Stimulated activated CD4-positive, alpha-beta T cell treated with anti-CD3 and anti-CD28 coated beads, Interleukin-2, amount 100 ng/mL, for 48 hours (primary cell): ENCODE measurements around the gene TRAF4.
A peak's percentile ranks its signal among the peaks of the same experiment; 100 is the strongest.
"Not testable (repeated sequence)": the region's sequence is repeated elsewhere in the genome, so short reads cannot be mapped to it uniquely, and the experiment has no call there.

Experiments used
- DNase-seq, 2 donors: peaks; one replicate each; pipeline ENCODE4 v3.0.0-alpha.2; 2020

TRAF4 gene

GRCh38 chr17:28734712-28735241 lies 9.0 kb upstream of the TRAF4 start:
- DNase-seq, result no peak

GRCh38 chr17:28735242-28735722 lies 8.5 kb upstream of the TRAF4 start:
- DNase-seq, result no peak

DNA sequence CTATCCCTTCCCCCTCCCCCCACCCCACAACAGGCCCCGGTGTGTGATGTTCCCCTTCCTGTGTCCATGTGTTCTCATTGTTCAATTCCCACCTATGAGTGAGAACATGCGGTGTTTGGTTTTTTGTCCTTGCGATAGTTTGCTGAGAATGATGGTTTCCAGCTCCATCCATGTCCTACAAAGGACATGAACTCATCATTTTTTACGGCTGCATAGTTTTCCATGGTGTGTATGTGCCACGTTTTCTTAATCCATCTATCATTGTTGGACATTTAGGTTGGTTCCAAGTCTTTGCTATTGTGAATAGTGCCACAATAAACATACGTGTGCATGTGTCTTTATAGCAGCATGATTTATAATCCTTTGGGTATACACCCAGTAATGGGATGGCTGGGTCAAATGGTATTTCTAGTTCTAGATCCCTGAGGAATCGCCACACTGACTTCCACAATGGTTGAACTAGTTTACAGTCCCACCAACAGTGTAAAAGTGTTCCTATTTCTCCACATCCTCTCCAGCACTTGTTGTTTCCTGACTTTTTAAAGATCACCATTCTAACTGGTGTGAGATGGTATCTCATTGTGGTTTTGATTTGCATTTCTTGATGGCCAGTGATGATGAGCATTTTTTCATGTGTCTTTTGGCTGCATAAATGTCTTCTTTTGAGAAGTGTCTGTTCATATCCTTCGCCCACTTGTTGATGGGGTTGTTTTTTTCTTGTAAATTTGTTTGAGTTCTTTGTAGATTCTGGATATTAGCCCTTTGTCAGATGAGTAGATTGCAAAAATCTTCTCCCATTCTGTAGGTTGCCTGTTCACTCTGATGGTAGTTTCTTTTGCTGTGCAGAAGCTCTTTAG lies 7.7 kb upstream of the TRAF4 start:
- DNase-seq, result not testable (repeated sequence)

GRCh38 chr17:28737316-28737715 lies 6.5 kb upstream of the TRAF4 start:
- DNase-seq, result no peak

DNA sequence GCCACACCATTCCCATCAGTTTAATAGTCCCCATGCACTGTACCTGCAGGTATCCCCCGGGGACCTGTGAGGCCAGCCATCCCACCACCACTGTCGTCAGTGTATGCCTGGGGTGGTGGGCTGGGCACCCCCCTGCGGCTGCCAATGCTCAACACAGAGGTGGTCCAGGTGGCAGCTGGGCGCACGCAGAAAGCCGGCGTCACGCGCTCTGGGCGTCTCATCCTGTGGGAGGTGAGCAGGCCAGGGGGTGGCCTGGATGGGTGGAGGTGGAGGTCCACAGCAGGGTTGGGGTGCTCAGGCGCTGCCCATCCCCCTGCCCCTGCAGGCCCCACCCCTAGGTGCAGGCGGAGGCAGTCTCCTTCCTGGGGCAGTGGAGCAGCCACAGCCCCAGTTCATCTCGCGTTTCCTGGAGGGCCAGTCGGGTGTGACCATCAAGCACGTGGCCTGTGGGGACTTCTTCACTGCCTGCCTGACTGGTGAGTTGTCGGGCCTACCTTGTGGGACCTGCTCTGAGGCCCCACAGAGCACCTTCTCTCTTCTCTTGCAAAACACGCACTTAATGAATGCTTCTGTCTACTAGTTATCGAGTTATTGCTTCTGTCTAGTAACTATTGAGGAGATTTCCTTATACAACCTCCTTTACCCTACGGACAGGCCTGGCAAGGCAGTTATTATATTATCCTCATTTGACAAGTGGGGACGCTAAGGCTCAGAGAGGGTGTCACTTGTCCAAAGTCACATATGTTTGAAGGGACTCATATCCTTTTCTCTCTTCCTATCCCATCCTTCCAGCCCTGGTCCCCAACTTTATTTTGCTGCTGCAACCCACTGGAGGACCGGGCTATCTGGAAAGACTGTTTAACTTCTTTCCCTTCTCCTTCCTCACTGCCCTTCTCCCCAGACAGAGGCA lies 5.8 kb upstream of the TRAF4 start:
- no peak for DNase-seq

DNA sequence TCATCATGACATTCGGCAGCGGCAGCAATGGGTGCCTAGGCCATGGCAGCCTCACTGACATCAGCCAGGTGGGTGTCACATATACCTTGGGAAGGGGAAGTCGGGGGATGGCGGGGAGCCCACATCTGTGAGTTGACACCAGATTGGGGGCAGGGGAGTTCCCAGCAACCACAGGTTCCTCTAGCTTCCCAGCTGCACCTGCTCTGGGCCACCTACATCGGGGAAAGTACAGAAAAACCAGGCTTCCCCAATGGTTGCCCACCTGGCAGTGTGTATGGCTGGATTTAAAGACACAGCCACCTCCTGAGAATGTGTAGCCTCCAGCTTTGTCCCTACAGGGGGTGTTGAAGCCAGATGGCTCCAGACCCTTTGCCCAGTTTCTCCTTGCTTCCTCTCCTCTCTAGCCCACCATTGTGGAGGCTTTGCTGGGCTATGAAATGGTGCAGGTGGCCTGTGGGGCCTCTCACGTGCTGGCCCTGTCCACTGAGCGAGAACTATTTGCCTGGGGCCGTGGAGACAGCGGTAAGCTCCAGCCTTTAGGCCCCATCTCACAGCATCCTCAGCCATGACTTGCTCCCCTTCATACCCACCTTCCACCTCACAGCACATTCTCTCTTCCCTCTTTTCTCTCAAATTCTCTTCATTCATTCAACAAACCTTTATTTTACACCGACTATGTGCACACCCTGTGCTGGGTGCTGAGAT lies 5.0 kb upstream of the TRAF4 start:
- no peak for DNase-seq

DNA sequence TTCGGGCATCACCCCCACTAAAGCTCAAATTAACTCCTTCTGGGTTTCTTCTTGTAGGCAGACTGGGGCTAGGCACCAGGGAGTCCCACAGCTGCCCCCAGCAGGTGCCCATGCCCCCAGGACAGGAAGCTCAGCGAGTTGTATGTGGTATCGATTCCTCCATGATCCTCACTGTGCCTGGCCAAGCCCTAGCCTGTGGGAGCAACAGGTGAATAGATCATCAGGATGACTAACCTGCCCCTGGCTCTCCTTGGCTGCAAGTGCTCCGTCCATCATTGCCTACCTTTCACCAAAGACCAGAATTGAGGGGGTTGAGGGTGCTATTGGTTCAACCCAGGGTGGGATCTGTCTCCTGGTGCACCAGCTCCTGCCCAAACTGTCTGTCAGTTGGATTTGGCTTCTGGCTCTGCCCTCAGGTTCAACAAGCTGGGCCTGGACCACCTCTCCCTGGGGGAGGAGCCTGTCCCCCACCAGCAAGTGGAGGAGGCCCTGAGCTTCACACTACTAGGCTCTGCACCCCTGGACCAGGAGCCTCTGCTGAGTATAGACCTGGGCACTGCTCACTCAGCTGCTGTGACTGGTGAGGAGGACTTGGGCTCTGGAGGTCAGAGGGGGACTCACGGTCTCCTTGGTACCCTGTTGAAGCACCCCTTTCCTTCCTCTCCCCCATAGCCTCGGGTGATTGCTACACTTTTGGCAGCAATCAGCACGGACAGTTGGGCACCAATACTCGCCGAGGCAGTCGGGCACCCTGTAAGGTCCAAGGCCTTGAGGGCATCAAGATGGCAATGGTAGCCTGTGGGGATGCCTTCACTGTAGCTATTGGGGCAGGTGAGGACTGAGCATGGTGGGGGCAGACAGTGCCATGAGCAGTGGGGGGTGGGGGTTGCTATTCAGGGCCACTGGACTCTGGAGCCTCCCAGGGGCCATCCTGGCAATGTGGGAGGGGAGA lies 3.1 kb upstream of the TRAF4 start:
- DNase-seq, result no peak

- no peak for DNase-seq
Measured at GRCh38 chr17:28741358-28742349, 2.2 kb upstream of the TRAF4 start.

DNA sequence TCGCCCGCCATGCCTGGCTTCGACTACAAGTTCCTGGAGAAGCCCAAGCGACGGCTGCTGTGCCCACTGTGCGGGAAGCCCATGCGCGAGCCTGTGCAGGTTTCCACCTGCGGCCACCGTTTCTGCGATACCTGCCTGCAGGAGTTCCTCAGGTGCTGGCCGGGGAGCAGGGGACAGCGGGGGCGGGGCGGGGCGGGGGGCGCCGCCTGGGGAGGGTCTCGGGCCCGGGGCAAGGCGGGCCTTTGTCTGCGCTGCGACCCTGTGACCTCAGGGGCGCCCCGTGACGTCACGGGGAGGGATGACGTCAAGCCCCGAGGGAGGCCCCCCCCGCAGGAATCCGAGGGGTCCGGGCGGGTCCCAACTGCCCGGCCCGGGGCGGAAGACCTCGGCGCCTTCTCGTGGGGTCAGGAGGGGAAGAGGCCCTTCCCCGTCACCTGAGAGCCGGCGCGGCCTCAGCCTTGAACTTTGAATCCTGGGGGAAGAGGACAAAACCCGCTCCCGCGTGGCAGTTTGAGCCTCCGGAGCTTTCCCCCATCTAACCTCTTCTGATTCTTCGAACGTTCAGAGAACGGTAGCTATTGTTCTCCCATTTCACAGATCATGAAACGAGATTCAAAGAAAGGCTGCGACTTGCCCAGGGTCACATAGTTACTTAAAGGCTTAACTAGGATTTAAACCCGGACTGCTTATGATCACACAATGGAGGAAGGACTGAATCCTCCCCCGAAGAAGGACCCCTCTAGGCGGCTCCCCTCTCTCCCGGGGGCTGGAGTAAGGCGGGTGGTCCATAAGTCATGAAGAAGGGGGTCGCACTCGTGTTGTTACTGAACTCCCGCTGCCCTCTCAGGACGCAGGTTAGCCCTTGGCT lies 527 bp downstream of the TRAF4 start:
- peak; percentile 67 to 68 for DNase-seq

GRCh38 chr17:28744972-28745785 lies 1.4 kb downstream of the TRAF4 start:
- no peak for DNase-seq

- DNase-seq, result no peak
Measured at GRCh38 chr17:28745786-28746411, 2.1 kb downstream of the TRAF4 start.

DNA sequence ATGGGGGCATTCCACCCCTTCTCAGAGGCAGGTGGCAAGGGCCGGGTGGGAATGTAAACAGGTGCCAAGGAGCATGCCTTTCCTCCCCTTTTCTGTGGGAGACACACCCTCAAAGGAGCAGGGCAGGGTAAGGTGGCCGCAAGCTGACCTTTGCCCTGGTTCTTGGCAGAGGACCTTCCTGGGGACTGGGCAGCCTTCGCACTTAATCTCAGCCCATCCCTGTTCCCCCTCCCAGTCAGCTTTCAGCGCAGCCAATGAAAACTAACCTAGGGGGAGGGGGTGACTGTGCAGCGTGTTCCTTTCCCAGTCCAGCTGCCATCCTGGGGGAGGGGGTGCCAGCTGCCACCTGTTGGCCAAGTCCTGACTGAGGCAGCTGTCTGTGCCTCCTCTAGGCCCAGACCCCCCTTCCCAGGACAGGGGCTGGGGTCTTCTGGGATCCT lies 2.8 kb downstream of the TRAF4 start:
- DNase-seq, result no peak

- DNase-seq, result no peak
Measured at GRCh38 chr17:28747051-28747691, 3.4 kb downstream of the TRAF4 start.

DNA sequence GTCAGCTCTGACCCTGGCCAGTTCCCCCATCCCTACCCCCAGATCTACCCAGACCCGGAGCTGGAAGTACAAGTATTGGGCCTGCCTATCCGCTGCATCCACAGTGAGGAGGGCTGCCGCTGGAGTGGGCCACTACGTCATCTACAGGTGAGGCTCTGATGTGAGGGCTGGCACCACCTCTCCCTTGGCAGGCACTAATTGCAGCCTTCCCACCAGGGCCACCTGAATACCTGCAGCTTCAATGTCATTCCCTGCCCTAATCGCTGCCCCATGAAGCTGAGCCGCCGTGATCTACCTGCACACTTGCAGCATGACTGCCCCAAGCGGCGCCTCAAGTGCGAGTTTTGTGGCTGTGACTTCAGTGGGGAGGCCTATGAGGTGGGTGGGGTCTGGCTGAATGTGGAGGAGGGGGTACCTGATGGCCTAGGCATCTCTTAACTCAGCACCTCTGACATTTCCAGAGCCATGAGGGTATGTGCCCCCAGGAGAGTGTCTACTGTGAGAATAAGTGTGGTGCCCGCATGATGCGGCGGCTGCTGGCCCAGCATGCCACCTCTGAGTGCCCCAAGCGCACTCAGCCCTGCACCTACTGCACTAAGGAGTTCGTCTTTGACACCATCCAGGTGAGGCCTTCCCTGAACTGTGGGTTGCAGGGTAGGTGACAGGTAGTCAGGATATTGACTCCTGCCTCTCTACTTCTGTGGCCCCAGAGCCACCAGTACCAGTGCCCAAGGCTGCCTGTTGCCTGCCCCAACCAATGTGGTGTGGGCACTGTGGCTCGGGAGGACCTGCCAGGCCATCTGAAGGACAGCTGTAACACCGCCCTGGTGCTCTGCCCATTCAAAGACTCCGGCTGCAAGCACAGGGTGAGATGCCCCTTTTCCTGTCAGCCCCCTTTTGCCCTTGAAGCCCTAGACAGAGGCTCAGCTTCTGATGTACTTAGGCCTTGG lies 4.3 kb downstream of the TRAF4 start:
- DNase-seq, result no peak

- no peak for DNase-seq
Measured at GRCh38 chr17:28748852-28749515, 5.2 kb downstream of the TRAF4 start.
